ENCODE data around the gene MAML2.
A peak's percentile ranks its signal among the peaks of the same experiment; 100 is the strongest.

Gene MAML2

DNA sequence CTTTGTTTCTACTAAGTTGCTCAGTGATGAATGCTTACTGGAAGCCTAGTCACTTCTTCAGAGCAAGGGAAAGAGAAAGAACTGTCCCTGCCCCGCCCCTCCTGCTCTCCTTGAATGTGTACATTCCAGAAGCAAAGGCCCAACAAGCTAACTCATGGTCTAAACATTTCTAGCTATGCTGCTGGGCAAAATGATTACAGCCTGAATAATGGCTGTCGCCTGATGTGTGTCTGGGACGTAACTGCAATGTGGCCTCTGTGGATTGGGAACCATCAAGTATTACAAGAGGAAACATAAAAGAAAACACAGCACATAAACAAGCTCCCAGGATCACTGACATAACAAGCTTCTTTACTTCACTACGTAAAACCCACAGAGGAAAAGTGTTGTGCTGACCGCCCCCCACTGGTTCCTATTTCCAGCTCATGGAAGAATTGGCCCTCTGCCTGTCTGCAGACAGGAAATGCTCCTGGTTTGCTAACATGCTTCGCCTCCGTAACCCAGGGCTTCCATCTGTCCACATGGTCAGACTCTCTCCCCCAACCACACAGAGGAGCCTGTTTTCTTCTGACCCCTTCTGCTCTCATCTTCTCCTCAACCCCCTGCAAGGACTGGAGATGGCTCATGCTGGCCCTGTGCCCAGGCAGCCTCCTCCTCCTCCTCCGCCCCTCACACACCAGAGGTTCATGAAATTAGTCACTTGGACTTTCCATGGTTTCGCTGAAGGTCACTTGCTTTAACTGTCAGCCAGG is 187.2 kb downstream of the MAML2 start:
- peak; percentile 78 for DNase-seq (ENCODE audit: low read depth)

DNA sequence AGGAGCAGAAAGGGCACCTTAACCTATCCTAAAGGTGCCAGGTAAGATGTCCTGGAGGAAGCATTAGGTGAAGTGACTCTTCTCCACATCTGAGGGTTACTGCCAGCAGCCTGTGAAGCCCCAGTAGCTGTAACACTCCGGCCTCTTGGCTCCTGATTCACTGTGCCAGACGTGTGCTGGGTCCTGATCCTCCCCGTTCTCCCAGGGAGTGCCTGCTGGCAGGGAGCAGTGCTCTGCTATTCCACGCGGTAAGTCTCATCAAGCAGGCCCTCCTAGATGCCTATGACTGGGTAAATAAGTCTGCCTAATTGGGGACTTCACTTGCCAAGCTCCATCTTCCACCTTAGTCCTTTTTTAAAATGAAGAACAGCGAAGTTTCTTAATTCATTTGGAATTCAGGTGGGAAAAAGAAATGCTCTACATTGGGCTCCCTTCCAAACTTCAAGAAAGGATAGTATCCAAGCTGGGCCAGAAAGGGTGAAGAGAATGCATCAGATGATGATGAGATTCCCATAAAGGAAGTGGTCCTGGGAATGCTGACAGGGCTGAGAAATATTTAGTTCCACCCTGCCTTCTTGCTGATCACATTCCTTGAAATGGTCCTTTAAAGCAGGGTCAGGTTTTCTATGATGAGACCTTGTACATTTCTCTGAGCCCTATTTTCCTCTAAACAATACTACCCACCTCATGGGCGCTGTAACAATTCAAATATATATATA is 188.0 kb downstream of the MAML2 start:
- DNase-seq (ENCODE audit: low read depth), result no peak

GRCh38 chr11:96152623-96153022 is 190.4 kb downstream of the MAML2 start:
- DNase-seq (ENCODE audit: low read depth), result no peak

DNA sequence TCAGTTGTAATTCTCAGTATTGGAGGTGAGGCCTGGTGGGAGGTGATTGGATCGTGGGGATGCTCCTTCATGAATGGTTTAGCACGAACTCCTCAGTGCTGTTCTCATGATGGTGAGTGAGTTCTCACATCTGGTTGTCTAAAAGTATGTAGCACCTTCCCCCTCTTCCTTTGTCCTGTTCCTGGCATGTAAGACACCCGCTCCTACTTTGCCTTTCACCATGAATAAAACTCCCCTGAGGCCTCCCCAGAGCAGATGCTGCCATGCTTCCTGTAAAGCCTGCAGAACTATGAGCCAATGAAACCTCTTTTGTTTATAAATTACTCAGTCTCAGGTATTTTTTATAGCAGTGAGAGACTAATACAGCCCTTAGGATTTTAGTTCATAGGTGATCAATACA is 191.5 kb downstream of the MAML2 start:
- DNase-seq (ENCODE audit: low read depth), result no peak

DNA sequence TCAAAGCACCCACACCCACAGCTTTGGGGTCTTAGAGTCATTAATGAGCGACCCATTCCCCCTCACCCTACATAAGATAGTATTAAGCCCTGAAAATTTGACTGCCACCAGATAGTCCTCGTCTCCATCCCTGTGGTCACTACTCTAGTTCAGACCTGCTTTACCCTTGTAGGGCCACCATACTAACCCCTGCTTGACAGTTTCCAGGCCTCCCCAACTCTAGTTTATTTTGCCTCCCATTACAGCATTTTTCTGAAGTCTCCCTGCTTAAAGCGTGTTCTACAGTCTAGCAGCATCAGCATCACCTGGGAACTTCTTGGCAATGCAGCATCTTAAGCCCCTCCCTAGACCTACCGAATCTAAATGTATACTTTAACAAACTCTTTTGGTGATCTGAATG is 192.4 kb downstream of the MAML2 start:
- DNase-seq (ENCODE audit: low read depth), result no peak

DNA sequence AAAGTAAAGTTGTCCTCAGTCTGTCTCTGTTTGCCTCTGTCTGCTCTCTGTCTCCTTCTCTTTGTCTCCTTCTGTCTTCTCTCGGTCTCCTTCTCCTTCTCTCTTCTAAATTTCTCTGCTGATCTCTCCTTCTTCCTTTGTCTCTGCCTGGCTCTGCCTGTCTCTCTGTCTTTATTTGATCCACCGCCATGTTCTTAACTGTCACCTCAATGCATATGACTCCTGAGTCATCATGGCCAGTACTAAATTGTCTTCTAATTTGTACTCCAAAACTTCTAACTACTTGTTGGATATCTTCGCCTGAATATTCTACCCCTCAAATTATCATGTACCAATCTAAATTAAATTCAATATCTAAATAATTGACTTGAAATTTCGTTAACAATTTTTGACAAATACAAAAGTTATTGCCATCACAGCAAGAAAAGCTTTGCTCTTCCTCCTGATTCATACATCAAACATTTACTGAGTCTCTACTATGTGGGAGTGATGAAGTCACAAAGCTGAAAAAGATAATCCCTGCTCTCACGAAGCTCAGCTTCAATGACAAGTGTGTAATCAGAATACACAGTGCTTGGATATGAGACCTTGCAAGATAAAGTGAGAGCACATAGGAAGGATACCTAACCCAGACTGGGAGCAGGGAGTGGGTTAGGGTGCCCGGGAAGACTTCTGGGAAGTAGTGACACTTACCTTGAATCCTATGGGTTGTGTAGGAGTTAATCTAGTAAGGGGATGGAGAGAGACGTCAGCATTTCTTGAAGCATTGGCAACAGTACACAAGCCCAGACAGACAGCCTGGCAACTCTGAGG is 193.0 kb downstream of the MAML2 start:
- DNase-seq (ENCODE audit: low read depth), result no peak

DNA sequence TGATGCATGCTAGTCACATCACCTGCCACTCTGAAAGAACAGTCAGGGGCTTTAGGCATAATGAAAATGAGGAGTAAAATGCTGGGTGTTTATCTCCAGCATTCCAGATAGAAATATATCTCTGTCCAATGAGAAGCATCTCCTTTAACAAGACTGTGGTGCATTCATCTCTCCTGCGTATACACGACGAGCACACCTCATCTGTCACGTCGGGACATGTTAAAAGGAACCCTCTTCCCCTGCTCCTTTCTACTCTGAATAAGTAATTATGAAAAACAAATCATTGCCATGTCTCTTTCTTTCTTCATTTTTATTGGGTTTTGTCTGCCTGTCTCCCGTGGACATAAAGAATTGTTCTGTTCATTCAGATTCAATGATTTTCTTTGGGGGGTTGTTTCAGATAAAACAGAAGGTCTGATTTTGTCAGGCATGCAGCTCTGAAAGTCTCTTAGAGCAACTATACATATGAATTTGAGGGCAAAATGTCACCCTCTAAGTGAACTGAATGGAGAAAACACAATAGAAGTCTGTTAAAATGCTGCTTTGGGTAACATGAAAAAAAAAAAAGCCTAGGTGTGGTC is 195.0 kb downstream of the MAML2 start:
- no peak for DNase-seq (ENCODE audit: low read depth)

DNA sequence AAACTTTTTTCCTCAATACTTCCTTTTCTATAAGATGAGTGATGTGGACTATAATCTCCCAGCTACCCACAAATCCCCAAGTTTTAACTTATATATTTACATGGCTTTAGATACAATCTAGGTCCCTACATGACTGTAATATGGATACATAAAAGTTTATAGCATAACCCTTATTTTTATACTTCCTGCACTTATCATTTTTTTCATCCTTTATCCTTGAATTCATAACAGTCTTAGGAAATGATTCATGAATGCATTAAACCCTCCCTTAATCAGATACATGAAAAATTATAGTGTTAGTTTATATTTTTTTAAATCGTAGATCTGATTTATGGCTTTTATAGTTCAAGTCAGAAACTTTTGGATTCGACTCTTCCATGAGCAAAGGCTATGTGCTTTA is 195.8 kb downstream of the MAML2 start:
- DNase-seq (ENCODE audit: low read depth), result no peak

DNA sequence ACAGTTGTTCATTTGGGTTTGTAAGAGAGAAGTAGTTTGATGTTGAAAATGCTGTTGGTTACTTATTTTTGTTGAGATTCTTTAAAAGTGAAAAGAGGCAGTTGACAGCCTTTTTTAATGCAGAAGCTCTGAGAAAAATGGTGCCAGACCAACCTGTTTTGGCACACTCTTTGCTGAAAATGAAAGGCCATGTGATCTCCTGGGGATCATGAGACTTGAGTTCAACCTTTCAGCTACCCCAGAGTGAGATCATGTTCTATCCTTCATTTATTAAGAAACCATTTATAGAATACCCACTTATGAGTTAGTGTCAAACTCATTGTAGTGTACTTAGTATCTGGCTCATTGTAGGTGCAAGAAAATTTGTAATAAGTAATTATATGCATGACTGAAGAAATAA is 196.2 kb downstream of the MAML2 start:
- no peak for DNase-seq (ENCODE audit: low read depth)

- DNase-seq (ENCODE audit: low read depth), result no peak
Observed at GRCh38 chr11:96145163-96145585, 197.8 kb downstream of the MAML2 start.

- DNase-seq (ENCODE audit: low read depth), result no peak
Observed at GRCh38 chr11:96144553-96144952, 198.4 kb downstream of the MAML2 start.

DNA sequence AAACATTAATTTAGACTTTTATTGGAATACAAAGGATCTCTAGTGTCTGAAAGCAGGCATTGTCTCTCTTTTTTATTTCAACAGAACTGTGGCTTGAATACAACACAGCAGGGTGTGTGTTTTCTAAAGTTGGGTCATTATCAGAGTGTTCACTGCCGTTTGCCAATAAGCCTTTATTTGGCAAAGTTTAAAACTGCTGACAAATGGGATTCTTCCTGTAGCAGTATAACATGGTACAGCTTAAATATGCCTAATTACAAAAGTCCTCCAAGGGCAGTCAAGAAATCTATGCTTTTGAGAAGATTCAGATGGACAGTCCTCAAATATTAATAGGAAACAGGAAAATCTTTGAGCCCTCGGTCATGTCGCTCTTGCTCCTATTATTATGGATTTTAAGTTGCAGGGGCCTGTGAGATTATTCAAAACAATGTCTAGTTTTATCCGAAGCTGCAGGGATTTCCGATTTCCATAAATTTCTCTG is 199.9 kb downstream of the MAML2 start:
- DNase-seq (ENCODE audit: low read depth), result no peak

DNA sequence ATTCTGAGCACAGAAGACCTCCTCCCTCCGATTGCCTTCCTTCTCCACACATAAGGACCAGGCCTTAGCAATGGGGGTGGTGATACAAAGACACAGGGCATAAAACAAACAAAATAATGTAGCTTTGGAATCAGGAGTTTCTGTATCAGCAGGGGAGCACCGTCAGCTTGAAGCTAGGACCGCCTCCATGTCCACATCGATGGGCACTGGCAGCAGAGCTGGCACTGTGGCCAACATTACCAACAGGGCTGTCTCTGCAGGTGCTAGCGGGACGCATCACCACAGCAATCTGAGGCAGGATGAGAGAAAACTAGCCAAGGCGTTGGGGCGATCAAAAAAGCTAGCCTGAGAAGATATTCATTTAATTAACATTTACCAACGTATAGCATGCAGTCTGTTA is 201.4 kb downstream of the MAML2 start:
- no peak for DNase-seq (ENCODE audit: low read depth)

DNA sequence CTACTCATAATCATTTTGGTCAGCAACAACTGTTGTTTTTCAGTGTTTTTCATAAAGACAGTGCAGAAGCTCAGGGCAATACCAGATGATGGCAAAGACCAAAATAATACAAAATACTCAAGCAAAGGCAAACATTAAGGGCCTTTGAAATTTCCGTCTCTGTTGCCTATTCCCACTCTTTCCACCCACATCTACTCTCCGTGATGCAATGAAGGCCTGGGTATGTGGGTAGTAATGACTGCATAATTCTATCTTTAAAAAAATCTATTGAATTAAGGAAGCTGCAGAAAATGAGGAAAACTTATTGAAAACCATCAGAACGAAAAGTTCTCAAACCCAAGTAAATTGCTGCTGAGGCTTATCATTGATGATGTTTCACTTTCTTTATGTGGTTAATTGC is 203.3 kb downstream of the MAML2 start:
- no peak for DNase-seq (ENCODE audit: low read depth)

DNA sequence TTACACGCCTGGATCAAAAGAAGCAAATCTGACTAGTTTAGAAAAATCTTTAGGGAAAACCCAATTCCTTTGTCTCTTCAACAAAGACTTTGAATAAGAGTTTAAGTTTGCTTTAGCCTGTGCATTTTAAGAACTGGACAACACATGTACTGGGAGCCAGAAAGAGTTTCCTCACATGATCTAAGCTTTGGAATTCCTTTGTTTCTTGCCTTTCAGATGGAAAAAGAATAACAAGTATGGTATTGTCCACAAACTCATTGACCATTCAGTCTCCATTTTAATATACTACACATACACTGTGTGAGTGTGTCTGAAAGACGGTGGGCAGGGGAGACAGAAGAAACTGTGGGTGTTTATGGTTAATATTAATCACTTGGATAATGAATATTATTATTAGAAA is 205.6 kb downstream of the MAML2 start:
- no peak for DNase-seq (ENCODE audit: low read depth)

GRCh38 chr11:96136613-96137298 is 206.2 kb downstream of the MAML2 start:
- DNase-seq (ENCODE audit: low read depth), result no peak

GRCh38 chr11:96134602-96135001 is 208.4 kb downstream of the MAML2 start:
- no peak for DNase-seq (ENCODE audit: low read depth)

GRCh38 chr11:96132437-96132836 is 210.6 kb downstream of the MAML2 start:
- DNase-seq (ENCODE audit: low read depth), result no peak

DNA sequence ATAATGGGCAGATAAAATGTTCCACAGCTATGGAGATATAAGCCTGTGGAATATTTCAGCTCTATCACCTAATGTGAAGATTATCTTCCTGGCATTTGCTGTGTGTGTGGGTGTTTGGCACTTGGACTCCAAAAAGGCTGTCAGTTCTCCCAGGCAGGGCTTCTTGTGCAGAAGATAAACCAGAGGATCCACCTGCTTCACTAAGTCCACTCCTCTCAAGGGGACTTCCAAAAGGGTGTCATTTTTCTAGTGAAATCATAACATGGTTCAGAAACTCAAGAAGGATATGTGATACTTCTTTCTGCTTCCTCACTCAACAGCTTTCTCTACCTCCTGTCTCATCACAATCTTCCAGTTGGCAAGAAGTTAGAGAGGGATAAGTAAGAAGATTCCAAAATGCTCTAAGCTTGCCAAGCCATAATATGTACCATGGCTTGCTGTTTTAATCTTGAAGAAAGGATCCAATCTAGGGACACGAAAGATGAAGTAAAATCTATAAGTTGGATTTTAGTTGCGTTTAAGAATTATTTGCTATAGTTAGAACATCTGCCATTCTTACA is 212.9 kb downstream of the MAML2 start:
- no peak for DNase-seq (ENCODE audit: low read depth)

- DNase-seq (ENCODE audit: low read depth), result no peak
Observed at GRCh38 chr11:96127596-96127959, 215.4 kb downstream of the MAML2 start.

GRCh38 chr11:96126917-96127595 is 215.9 kb downstream of the MAML2 start:
- DNase-seq (ENCODE audit: low read depth), result no peak

Data from HS-5 (cell line).